Activated gamma-delta T cell (primary cell): ENCODE data around the gene SERTM1.
A peak's percentile ranks its signal among the peaks of the same experiment; 100 is the strongest.

Source experiments
- DNase-seq: peaks from one replicate; lab custom pipeline; 2025; lab: John Stamatoyannopoulos, UW
- total RNA-seq, 2 donors: gene quantifications; one replicate each; lab custom pipeline; 2026; lab: John Stamatoyannopoulos, UW

The SERTM1 gene
- 0 reads per million in 2 donors for total RNA-seq

DNA sequence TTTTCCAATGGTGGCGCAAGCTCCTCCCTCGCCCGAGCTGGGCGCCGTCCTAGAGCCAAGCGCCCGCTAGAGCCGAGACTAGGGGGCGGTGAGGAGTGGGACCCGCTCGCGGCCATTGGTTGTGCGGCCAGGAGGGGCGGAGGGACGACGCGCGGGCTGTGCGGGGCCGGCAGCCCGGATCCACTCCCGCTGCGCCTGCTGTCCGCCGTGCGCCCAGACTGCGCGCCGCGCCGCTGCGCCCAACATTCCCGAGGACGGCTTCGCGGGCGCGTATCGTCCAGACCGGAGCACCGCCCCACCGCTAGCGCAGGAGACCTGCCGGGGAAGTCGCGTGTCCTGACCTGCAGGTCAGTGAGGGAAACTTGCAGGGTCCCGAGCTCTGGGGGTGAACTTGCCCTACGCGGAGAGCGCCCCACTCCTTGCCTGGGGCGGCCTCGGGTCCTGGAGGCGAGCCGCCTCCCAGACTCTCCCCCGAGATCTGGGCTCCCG lies at the start of gene SERTM1:
Gene SERTM1, plus strand, starts transcription at position 183 of the 489 bp plus-strand sequence. CDS start 21,059 bp downstream, outside the sequence.
- peak; percentile 3 for DNase-seq

DNA sequence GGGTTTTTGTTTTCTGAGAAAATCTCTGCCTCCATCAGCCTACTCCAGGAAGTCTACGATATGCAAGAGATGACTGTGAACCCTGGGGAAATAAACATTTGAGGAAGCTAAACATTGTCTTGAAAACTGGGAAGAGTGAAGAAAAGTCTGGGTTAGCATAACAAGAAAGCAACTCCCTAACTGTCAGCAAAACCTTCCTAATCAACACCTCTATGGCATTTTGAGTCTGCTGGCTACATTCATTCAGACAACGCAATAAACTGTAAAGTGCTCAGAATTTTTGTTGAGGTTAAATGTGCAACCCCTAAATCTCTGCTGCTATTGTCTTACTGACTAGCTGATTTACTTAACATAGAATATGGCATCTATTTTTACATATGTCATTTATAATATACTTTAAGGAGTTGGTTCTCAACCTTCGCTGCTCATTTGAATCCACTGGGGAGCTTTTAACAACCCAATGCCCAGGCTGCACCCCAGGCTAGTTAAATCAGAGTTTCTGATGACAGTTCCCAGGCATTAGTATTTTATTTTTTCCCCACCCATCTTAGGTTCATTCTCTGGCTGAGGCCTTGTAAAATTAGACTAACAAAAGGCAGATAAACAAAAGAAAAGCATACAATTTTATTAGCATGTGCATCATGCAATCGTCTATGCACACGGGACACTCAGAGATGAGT lies 45.3 kb upstream of the SERTM1 start:
- DNase-seq = no peak

DNA sequence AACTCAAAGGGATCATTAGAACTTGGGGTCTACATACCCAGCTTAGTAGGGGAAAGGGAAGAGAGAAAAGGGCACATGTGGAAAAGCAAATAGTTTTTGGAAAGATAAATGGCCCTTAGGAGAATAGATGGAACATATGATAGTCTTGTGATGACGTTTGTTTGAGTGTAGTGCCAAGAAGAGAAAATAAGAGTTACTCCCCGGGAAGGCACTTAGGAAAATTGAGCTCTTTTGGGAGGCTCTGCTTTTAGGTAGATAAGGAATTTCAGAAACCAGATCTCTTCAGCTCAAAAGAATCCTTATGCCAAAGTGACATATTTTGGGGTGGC lies 44.8 kb upstream of the SERTM1 start:
- DNase-seq = no peak

DNA sequence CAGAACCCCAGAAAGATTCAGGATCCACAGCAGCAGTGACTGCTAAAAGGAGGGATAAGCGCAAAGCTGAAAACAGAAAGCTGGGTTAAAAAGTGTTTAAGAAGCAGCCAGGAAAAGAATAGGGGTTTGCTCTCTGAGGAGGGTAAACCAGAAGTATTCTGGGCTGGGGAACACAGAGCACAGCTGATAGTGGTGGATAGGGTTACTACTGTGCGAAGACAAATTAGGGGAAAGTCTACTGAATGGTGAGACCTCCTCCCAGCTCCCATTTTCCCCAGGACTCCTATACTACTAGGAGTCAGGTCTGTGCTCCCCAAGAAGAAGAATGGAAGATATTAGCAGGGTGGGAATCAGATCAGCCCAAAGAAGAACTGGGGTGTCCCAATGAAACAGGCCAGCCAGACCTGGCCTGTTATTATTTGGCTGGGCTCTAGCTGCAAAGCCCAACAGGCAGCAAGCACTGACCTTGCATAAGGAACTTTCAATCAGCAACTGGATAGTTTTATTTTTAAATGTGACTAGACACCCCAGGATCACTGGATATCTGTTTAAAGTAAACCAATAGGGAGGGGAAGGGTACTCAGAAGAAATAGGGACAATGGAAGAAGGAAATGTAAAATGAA lies 43.5 kb upstream of the SERTM1 start:
- no peak for DNase-seq

DNA sequence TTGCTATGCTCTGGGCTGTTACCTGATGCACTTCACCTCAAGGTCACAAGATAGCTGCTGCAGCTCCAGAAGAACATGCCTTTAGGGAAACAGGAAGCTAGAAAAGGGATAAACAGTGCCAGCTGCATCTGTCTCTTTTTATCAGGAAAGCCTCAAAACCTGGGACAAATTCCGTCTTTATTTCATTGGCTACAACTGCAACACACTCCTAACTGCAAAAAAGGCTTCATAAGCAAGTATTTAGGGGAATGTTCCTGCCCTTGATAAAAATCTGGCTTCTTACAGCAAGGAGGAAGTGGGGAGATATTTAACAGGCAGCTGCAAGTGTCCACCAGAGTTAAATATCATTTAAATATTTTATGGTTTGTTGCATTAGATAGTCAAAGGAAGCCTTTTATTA lies 34.2 kb upstream of the SERTM1 start:
- no peak for DNase-seq

DNA sequence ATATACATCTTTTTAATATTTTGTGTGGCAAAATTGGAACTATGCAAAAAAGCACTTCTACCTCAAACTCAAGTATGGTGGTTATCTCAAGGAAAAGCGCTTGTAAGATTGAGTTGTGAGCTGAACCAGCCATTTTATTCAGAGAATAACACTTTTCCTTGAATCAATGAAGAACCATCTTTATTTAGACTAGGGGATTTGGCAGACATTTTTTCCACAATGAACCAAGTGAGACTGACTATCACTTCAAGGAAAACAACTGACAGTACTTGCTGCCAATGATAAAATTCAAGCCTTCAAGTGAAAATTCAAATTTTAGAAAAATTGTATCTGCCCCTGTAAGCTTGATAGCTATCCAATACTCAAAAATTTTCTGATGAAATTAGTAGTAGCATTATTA lies 23.2 kb upstream of the SERTM1 start:
- no peak for DNase-seq

DNA sequence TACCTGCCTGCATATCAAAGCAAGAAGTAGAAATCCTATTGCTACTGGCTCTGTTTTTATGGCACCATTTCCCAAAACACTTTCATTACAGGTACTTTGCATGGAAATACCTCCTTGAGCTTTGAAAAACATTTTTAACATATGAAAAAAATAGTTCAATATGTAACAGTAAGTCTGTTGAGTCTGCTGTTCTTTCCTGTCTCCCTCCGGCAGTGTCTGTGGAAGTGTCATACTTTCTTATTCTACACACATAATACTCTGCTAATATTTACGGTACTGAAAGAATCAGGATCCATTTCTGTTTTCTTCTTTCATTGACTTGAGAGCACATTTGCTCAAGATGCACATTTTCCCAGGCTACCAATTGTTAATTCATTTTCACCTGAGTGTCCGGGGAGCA lies 8.2 kb upstream of the SERTM1 start:
- no peak for DNase-seq

DNA sequence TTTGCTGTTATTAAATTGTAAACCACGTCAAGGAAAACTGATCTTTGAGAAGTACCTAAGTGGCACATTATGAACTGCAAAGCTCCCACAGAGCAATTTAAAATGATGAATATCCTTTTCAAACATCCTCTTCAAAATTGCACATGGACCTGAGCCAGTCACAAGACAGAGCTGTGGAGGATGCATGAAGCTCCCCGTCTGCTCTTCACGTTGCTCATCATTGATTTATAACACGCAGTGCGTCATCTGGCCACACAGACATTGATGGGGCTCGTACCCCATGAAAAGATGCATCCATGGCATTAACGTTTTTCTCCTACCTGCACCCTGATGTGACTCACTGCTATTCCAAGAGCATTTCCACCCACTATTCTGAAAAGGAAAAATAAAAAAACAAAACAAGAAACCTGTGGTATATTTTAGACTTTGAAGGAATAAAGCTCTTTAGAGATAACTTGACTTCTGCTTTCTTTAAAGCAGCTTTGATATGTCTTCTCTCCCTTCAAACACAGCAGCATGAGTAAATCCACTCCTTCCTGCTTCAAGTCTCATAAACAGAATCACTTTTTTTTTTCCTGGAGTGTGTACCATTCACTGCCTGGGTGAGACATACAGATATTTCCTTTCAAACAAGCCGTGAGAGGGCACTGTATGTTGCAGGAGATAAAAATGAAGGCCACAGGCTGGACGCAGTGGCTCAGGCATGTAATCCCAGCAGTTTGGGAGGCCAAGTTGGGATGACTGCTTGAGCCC lies 7.2 kb upstream of the SERTM1 start:
- DNase-seq = no peak

DNA sequence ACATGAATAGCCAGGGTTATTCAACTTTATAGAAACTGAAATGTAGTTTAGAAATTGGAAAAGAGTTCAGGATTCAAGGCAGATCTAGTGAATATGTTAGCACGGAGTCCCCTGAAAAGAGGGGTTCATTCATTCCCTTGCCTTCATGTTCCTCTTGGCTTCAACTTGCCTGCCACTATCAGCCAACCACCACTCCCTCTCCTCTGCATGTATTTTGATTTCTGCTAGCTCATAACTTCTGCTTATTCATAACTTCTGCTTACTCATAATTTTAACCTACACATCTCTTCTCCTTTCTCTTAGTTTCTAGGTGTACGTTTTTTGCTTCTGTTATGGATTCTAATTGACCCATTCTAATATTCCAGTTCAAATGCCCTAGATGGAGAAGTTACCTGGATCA lies 5.5 kb upstream of the SERTM1 start:
- DNase-seq = no peak

DNA sequence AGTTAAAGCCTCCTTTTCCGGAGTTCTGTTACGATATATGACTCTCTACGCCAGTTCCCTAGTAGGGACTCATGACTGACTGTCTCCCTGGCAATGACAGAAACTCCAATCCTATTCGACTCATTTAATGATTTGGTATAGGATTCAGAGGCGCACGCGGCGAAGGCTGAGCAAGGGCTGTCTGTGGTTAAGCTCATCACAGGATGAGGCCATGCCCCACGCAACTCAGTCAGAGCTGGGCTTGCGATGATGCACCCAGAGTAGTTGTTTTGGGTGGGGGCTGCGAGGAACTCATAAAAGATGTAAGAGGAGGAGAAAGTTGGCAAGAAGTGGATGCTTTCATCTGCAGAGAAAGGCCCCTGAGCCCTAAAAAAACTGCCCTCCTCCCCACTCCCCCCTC lies 468 bp upstream of the SERTM1 start:
- no peak for DNase-seq

DNA sequence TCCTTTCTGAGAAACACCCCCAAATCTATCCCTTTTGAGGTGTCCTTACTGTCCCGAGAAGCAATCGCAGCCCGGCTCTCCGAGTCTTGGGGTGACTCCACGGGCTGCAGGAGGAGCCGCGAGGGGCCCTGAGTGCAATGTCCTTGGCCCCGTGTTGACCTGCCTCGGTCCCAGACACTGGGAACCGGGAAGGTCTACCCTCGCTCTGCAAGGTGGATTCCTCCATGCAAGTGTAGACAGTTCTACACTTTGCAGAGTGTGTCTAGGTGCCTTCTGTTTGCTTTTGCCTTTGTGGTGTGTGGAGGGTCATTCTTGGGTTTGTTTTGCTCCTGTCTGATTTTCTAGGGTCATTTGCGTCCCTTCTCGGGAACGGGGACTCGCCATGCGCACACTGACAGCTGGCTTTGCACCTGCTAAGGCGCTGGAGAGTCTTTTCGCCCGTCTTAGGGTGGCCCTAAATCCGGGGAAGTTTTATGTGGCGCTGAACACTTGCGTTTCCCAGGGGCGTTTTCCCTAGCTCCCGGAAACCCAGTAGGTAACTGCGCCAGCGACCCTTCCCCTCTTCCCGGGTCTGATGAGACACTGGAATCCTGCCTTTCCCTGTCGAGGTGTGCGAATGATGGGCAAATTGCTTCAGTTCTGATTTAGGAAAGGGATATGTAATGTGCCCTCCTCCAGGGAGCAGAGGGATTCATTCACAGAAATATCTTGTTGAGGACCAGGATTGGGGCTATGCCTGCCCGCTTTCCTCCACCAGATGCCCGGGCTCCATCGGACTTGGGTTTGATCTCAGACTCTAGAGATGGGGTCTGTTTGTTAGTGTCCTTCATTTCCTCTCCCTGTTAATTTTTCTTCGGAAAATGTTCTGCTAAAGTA lies 755 bp downstream of the SERTM1 start:
- peak; percentile 0 for DNase-seq

DNA sequence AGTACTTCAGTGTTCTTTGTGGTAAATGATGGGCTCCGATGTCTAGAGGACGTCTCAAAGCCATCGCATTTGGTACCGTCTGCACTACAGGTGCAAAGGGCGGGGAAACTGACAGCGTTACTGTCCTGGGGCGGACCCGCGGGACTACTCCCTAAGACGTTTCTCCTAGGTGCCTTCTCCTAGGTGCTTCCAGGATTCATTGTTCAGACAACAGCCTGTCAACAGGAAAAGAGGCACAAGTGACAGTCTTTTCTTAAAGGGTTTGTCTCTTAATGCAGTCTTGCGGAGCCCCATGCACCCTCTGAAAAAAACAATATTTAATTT lies 1.4 kb downstream of the SERTM1 start:
- DNase-seq = no peak

DNA sequence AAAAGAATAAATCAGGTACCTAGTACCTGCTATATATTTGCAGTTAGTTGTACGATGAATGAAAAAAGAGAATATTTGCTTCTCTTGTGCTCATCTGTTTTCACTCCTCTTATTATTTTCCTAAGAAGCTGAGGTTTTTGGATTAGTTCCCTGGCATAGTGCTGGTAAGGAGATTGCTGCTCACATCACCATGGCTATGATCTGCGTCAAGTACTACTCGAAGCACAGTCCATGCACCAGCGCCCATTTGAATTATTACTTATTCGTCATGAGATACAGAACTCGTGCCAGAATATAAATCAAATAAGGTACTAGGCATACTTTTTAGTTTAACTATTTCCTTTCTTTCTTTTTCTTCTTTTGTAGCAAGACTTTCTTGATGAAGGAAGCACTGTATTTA lies 7.1 kb downstream of the SERTM1 start:
- DNase-seq = no peak

DNA sequence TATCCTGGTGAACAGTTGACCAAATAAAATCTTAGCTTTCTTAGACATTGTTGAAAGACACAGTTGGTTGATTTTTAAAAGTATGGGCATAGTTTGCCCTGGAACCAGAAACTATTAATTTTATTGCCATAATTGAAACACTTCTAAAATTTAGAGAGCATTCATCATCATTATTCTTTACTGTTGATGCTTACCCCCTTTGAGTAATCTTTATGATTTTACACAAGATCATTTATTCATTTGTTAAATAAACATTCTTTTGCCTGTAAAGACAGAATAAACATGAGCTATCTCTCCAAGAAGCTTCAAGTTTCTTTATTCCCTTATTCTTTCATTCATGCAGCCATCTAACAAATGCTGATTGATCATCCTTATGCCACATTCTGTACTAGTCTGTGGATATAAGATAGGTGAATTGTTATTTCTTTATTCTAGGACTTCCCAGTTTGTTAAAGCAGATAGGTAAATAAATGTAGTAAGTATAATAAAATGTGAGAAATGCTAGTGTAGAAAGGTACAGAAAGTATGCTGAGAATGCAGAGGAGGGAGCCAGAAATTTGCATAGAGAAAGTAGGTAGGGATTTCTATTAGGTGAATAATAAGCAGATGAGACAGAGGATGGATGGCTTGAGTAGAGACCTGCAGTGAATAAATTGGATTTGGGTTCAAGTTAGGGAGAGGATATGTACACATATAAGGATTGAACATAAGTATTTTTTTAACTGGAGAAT lies 8.2 kb downstream of the SERTM1 start:
- DNase-seq = no peak

DNA sequence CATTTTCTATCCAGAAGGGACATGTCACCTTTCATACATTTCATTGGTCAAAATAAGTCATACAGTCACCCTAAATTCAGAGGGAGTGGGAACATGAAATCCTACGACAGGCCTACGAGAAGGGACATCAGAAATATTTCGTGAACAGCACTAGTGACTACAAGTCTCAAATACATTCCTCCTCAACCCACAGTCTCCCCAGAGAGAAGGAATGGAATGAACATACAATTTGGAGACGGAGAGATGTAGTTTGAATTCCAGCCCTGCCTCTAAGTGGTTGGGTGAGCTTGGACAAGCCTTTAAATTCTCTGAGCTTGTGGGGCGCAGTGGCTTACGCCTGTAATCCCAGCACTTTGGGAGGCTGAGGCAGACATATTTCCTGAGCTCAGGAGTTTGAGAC lies 9.9 kb downstream of the SERTM1 start:
- no peak for DNase-seq

DNA sequence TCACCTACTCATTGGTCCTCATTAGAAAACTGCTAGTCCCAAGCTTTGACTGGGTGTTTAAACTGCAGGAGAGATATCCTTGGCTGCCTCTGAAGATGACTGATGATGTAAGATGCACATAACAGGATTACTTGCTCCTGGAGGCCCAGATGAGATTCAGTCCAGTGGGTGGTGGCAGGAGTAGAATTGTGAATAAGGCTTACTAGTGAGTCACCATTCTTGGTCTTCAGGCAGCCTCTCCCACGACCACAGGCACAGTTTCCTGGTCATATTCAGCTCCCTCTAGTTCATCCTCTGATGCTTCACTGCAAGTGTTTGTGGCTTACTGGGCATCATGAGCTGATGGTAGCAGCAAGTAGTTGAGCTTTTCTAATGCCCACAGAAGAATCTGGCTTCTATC lies 12.1 kb downstream of the SERTM1 start:
- DNase-seq = no peak

DNA sequence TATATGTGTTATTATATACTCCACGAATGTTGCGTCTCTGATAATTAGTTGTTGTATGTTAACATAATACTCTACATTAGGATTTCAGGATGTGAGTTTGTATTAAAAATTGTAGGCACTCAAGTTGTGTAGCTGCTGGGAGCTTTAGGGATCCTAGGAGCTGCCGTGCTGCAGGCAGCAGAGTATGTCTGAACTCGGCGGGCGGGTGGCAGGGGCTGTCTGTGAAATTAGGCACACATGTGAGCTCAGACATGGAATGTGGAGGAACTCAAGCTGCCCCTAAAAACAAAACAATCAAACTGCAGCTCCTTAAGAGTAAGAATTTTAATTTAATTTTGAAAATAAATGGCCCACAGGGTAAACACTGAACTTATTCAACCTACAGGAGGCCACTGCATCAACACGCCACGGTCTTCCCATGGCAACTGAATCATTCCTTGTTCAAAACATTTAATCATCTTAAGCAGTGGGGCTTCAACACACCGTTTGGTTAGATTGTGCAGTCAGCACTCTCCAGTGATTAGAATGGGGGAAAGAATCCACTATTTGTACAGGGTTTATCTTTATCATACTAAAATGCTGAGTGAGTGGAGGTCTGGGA lies 22.7 kb downstream of the SERTM1 start:
- no peak for DNase-seq

DNA sequence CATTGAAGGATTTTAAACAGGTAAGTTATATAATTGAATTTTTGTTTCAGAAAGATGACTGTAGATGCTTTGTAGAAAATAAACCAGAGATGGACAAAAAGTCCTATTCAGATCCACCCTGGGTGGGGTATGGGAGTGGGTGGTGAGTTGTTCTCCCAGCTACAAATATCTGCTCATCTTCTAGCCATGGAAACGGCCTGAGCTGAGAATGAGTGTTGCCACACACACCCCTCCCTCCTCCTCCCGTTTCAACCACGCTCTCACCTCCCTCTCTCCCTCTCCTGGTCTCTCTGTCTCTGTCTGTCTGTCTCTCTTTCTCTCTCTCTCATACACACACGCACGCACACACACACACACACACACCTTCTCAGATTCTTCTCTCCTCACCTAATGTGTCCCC lies 26.4 kb downstream of the SERTM1 start:
- no peak for DNase-seq

DNA sequence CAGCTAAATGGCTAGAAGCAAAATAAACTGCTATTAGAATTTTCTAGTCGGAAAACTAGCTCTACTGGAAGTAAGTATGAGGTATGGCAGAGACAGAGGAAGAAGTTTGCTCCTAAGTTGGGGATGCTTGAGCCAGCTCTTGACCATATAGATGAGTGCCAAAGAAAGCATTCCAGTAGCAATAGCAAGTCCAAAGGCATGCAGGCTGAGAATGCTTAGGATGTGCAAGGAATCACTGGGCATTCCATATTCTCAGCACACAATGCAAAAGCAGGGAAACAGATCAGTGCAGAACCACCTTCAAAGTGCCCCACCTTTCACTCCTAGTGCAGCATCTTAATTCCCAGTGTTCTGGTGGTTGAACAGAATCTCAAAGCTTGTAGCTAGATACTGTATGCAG lies 32.9 kb downstream of the SERTM1 start:
- DNase-seq = no peak

DNA sequence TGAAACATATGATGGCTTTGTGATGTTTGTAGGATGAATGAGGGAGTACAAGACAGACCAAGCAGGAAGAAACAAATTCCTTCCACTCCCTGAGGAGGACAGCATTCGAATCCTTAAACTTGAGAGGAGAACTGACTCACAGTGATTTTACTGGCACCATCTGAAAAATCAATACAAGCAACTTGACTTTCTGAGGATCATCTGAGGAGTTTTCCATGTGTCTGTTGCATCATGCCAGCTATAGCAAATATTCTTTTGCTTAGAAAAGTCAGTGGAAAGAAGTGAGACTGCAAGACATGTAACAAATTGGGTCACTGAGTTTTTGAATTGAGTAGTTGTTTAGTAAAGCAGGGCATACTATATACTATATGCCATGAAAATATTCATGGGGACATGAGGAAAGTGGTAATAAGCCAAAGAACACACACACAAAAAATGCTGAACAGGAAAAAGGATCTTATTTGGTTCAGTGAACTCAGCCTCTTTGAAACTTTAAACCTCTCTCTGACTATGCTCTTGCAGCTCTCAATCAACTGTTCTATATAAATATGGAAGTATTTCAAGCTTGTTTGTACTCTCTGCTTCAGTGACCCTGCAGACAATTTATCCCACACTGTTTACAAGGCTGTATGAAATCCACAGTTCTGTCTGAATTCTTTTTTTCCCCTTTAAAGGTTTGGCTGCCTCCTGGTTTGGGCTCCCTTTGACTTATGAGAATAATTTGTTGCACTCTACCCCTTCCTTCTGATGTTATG lies 35.5 kb downstream of the SERTM1 start:
- no peak for DNase-seq
